Measurements from ENCODE around the gene PTDSS2.

DNA sequence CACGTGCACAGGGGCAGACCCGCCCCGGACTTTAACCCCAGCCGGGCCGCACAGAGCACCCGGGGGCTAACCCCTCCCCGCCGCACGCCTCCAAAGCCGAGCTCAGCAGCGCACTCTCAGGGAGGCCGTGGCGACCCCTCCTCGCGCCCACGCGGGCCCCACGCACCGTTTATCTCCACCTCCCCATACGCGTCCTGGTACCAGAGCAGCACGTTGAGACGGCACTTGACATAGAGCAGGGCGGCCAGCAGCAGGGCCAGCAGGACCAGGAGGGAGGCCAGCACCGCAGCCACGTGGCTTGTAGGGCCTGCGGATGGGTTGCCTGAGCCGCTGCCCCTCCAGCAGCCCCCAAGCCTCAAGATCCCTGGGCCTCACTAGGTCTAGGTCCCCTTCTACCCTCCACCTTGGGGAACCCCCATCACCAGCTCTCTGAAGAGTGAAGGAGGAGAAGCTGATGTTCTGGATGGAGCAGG is 42.4 kb upstream of the PTDSS2 start:
- no peak for TF ChIP-seq GABPA (IDR thresholded peaks at IDR 0.05; ENCODE audit: low read depth)
- TF ChIP-seq HCFC1 (IDR thresholded peaks at IDR 0.05; ENCODE audit: low read length): no peak
- TF ChIP-seq, protein P1, sequence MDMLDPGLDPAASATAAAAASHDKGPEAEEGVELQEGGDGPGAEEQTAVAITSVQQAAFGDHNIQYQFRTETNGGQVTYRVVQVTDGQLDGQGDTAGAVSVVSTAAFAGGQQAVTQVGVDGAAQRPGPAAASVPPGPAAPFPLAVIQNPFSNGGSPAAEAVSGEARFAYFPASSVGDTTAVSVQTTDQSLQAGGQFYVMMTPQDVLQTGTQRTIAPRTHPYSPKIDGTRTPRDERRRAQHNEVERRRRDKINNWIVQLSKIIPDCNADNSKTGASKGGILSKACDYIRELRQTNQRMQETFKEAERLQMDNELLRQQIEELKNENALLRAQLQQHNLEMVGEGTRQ (IDR thresholded peaks at IDR 0.05; ENCODE audit: borderline replicate concordance, low read depth, low read length): no peak
- TF ChIP-seq NRF1 (conservative IDR thresholded peaks at IDR 0.05; ENCODE audit: low read depth, low read length): no peak
- no peak for TF ChIP-seq PAX5 (IDR thresholded peaks at IDR 0.05; ENCODE audit: borderline replicate concordance, low read depth, low read length)

All from GM12878 (cell line).